Measurements from ENCODE around the gene CDIPT. TPM values are rescaled to one million over a fixed set of nuclear protein-coding genes. Genes with fewer than 3 reads are reported as not detected.
"Not testable (repeated sequence)": the region's sequence is repeated elsewhere in the genome, so short reads cannot be mapped to it uniquely, and the experiment has no call there.

The CDIPT gene
- total RNA-seq, 1 donor from 2014 or later: 89.4 TPM

DNA sequence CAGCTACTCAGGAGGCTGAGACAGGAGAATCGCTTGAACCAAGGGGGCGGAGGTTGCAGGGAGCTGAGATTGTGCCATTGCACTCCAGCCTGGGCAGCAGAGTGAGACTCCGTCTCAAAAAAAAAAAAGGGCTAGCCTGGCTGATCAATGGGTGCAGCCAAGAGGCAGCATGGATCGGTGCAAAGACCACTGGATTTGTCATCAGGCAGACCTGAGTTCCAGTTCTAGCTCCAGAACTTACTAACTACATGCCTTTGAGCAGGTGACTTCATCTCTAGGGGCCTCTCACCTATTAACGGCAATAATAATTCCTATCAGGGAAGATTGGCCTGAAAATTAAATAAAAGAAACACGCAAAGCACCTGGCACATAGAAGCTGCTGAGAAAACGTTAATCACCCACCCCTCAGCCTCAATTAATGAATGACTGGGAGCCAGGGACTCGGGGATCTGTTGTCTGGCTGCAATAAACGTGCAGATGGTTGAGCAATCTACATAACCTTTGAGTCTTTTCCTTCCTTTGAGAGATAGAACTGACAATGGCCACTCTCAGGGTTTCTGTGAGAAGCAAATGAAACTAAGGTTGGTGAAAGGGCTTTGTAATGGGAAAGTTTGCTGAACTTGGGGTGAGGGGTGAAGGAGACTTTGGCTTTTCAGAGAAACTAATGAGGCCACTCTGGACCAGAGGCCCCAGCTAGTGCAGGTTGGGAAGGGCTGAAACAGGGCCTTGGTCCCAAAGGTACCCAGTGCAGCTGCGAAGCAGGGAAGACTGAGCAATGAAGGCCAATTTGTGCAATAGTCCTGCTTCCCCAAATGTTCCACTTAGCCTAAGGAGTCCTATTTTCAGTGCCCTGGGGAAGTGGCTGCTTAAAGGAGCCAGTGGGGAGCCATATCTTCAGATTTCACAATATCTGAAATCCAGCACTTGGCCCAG lies 28.8 kb upstream of the CDIPT start:
- Histone ChIP-seq H3K27me3 (no peaks in the 10 kb centered on the region), H3K27ac (no peak overlapping the region), H3K36me3 (no peaks in the 10 kb centered on the region), H3K4me3 (no peak overlapping the region), H3K4me1 (no peaks in the 10 kb centered on the region), H3K9me3 (no peaks in the 10 kb centered on the region)
- DNase-seq (ENCODE audit: extremely low spot score in 2 of 2): no peak
- TF ChIP-seq POLR2AphosphoS5 (IDR thresholded peaks at IDR 0.05; ENCODE audit: insufficient read depth in 1 of 2, low read depth in 1 of 2) (no peak), POLR2A (IDR thresholded peaks at IDR 0.05) (no peak)
- TF ChIP-seq, protein P1, sequence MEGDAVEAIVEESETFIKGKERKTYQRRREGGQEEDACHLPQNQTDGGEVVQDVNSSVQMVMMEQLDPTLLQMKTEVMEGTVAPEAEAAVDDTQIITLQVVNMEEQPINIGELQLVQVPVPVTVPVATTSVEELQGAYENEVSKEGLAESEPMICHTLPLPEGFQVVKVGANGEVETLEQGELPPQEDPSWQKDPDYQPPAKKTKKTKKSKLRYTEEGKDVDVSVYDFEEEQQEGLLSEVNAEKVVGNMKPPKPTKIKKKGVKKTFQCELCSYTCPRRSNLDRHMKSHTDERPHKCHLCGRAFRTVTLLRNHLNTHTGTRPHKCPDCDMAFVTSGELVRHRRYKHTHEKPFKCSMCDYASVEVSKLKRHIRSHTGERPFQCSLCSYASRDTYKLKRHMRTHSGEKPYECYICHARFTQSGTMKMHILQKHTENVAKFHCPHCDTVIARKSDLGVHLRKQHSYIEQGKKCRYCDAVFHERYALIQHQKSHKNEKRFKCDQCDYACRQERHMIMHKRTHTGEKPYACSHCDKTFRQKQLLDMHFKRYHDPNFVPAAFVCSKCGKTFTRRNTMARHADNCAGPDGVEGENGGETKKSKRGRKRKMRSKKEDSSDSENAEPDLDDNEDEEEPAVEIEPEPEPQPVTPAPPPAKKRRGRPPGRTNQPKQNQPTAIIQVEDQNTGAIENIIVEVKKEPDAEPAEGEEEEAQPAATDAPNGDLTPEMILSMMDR (IDR thresholded peaks at IDR 0.05): no peak
- intact Hi-C loops (cut with DNase I): no loop called here

DNA sequence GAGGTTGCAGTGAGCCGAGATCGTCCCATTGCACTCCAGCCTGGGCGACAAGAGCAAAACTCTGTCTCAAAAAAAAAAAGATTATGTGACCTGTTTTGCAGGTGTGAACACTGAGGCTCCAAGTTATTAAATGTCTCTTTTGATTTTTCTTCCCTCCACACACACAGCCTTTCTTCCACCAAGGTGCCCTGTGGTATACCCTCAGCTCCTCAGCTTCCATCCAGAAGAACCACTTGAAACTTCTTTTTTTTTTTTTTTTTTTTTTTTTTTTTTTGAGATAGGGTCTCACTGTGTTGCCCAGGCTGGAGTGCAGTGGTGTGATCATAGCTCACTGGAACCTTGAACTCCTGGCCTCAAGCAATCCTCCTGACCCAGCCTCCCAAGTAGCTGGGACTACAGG lies 26.3 kb upstream of the CDIPT start:
- H3K9me3 ChIP-seq; H3K27me3 ChIP-seq; intact Hi-C loops (cut with DNase I); H3K36me3 ChIP-seq; H3K27ac ChIP-seq; DNase-seq (ENCODE audit: extremely low spot score in 2 of 2); H3K4me3 ChIP-seq; H3K4me1 ChIP-seq: not testable (repeated sequence)

DNA sequence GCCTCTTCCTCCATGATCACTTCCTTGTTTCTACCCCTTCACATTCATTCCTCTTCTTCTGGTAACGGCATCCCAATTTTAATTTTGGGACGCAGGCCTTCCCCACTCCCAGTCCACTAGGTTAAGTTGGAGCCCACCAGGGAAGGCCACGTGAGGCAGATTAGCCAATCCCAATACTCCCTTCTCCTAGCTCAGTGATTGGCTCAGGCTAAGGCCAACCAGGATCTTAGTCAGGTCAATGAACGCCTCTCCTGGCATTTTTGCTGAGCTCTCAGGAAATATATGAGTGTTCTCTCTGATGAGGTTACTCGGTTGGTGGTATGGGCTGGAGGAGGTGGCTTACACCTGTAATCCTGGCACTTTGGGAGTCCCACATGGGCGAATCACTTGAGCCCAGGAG lies 21.0 kb upstream of the CDIPT start:
- Histone ChIP-seq H3K4me1 (no peaks in the 10 kb centered on the region), H3K27me3 (no peaks in the 10 kb centered on the region), H3K36me3 (no peaks in the 10 kb centered on the region), H3K4me3 (no peak overlapping the region), H3K9me3 (no peaks in the 10 kb centered on the region), H3K27ac (no peak overlapping the region)
- no peak for DNase-seq (ENCODE audit: extremely low spot score in 2 of 2)
- intact Hi-C loops (cut with DNase I): no loop called here
- no peak for TF ChIP-seq POLR2AphosphoS5 (IDR thresholded peaks at IDR 0.05; ENCODE audit: insufficient read depth in 1 of 2, low read depth in 1 of 2)
- no peak for TF ChIP-seq POLR2A (IDR thresholded peaks at IDR 0.05)
- TF ChIP-seq, protein P1 (IDR thresholded peaks at IDR 0.05): no peak

DNA sequence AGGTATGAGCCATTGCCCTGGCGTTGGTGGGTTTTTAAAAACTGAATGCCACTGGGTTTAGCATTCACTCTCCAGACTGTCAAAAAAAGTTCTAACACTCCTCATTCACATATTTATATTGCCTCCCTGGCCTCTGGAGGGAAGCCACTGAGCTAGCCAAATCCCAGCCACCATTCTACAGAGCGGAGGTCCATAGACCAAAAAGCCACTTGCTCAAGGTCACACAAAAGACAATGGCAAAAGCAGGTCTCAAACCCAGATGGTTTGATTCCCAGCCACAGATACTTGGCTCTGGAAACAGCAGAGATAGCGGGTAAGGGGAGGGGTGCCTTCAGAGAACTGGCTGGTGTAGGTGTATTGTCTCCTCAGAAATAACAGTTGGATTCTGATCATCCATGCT lies 18.0 kb upstream of the CDIPT start:
- TF ChIP-seq POLR2AphosphoS5 (IDR thresholded peaks at IDR 0.05; ENCODE audit: insufficient read depth in 1 of 2, low read depth in 1 of 2): no peak
- TF ChIP-seq, protein P1 (IDR thresholded peaks at IDR 0.05): no peak
- no peak for TF ChIP-seq POLR2A (IDR thresholded peaks at IDR 0.05)
- H3K27me3 ChIP-seq: peaks cover 11% of the 10 kb centered on the region
- H3K4me1 ChIP-seq: peaks cover 13% of the 10 kb centered on the region
- no peak for DNase-seq (ENCODE audit: extremely low spot score in 2 of 2)
- H3K36me3 ChIP-seq: no peaks in the 10 kb centered on the region
- H3K27ac ChIP-seq: no peak overlapping the region
- no peak overlapping the region for H3K4me3 ChIP-seq
- intact Hi-C loops (cut with DNase I): no loop called here
- H3K9me3 ChIP-seq: no peaks in the 10 kb centered on the region

DNA sequence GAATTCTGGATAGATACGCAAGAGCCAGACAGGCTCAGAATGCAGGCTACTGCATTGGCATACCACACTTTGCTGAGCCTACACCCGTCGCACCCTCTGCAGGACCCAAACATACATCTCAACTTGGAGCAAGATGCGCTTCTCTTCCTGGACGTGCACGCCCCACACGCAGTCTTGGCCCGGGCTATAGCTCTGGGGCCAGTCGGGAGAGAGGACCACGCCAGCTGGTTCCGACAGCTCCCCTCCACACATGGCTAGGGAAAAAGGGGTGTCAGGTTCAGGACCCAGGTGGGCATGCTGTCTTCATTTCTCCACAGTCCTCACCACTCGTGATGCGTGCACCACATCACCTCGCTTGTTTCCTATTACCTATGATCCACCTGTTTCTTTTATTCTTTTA lies 15.1 kb upstream of the CDIPT start:
- no peak for DNase-seq (ENCODE audit: extremely low spot score in 2 of 2)
- peaks cover 13% of the 10 kb centered on the region for H3K4me1 ChIP-seq
- peaks cover 11% of the 10 kb centered on the region for H3K27me3 ChIP-seq
- no peak overlapping the region for H3K4me3 ChIP-seq
- no peaks in the 10 kb centered on the region for H3K9me3 ChIP-seq
- H3K36me3 ChIP-seq: no peaks in the 10 kb centered on the region
- intact Hi-C loops (cut with DNase I): no loop called here
- TF ChIP-seq POLR2A (IDR thresholded peaks at IDR 0.05): no peak
- TF ChIP-seq POLR2AphosphoS5 (IDR thresholded peaks at IDR 0.05; ENCODE audit: insufficient read depth in 1 of 2, low read depth in 1 of 2): no peak
- no peak overlapping the region for H3K27ac ChIP-seq

DNA sequence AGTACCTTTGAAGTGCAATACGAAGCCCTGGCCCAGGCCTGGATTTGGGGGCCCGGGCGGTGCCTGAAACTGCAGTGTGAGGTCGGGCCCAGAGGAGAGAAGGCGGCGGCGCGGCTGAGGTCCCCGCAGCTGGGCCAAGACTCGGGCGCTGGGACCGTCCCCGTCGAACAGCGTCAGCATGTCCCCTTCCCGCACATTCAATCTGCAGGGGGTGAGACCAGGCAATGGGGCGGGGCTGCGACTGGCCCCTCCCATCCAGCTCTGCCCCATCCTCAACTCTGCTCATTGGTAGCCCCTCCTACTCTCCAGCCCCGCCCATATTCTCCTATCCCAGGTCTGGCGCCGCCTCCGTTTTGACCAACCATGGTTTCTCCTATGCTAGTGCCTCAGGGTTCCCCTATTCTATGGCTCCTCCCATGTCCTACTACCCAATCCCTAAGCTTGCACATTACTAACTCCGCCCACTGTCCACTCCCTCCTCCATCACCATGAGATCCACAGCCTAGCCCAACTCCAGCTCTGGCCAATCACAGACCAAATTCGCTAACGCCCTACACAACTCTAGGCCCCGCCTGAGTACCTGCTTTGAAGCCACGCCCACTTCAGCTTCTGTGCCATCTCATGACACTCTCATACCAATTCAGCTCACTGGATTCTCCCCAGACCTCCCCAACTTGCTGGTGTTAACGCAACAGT lies 14.4 kb upstream of the CDIPT start:
- Histone ChIP-seq H3K9me3 (no peaks in the 10 kb centered on the region), H3K27me3 (peaks cover 11% of the 10 kb centered on the region), H3K27ac (no peak overlapping the region), H3K4me3 (peak overlapping the region in 1 of 2 donors; percentile 24), H3K4me1 (peaks cover 13% of the 10 kb centered on the region), H3K36me3 (no peaks in the 10 kb centered on the region)
- no peak for DNase-seq (ENCODE audit: extremely low spot score in 2 of 2)
- TF ChIP-seq, protein P1 (IDR thresholded peaks at IDR 0.05): no peak
- intact Hi-C loops (cut with DNase I): no loop called here

All from vagina (tissue), 2 donors.